ENCODE measurements around the gene ZFHX3.

Gene ZFHX3

DNA sequence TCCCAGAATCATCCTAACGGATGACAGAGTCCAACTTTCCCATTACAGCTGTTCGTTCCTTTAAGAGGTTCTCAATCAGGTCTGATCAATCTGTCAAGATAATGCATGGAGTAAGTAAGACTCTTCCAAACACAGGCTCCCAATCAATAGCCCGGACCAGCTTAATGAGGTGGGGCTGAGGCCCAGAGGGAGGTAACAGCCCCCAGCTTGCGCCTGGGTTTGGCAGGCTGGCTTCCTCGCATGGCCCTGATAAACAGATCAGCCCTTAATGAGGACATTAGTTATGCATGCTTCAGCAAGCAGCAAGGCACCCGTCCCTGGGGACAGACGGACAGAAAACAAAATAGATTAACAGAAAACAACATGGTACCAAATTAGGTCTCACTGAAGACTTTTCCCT lies 145.7 kb downstream of the ZFHX3 start:
- TF ChIP-seq, protein P1, sequence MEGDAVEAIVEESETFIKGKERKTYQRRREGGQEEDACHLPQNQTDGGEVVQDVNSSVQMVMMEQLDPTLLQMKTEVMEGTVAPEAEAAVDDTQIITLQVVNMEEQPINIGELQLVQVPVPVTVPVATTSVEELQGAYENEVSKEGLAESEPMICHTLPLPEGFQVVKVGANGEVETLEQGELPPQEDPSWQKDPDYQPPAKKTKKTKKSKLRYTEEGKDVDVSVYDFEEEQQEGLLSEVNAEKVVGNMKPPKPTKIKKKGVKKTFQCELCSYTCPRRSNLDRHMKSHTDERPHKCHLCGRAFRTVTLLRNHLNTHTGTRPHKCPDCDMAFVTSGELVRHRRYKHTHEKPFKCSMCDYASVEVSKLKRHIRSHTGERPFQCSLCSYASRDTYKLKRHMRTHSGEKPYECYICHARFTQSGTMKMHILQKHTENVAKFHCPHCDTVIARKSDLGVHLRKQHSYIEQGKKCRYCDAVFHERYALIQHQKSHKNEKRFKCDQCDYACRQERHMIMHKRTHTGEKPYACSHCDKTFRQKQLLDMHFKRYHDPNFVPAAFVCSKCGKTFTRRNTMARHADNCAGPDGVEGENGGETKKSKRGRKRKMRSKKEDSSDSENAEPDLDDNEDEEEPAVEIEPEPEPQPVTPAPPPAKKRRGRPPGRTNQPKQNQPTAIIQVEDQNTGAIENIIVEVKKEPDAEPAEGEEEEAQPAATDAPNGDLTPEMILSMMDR (conservative IDR thresholded peaks at IDR 0.05) = no peak
- TF ChIP-seq ZFX (IDR thresholded peaks at IDR 0.05) = no peak
- H3K27ac ChIP-seq = no peak overlapping the region

DNA sequence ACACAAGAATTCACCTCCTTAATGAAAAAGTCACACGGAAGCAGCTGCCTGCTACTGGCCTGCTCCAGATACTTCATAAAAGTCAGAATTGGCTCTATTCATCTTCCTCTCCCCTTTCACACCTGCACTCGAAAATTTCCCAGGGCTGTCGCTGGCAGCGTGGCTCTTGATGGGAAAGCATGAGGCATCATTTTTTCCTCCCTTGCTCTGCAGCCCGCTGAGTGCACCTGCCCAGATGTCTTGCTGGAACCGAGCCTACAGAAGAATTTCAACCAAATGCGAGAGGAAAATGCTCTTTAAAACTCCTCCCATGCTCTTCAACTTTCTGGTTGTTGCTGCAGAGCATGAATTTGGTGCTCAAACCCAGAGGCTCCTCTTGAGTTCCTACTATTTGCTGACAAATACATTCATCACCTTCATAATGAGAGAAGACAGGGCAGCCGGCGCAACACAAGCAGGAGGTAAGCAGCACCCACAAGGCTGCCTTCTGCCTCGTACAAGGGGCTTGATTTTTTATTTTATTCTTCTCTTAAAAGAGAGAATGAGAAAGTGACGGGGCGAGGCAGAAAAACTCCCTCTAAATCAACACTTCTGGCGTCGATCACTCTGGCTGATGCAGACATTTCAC lies 146.8 kb downstream of the ZFHX3 start:
- H3K27ac ChIP-seq = no peak overlapping the region
- TF ChIP-seq, protein P1 (conservative IDR thresholded peaks at IDR 0.05) = no peak
- no peak for TF ChIP-seq ZFX (IDR thresholded peaks at IDR 0.05)

DNA sequence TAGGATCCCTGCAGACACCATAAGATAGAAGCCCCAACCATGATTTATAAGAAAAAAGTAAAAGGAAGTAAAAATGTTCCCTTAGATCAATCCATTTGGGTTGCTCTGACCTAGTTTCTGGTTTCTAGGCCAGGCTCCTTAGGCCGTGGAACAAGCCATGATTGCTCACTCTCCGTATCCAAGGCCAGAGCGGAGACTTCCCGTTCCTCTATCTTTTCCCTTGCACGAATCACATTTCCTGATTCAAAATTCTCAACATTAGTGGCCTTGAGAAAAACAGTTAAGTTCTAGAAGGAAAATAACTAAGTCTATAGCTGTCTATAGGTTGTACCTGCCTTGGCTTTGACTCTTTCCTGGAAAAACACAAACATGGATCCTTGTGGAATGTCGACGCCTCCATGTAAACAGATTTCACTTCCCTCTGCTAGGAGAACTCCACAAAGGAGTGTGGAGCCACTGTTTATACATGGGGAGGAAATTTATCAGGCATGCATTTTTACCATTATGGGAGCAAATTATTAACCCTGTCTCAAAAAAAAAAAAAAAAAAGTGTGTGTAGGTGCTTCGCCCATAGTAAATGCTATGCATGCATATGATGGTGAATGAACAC lies 149.6 kb downstream of the ZFHX3 start:
- no peak overlapping the region for H3K27ac ChIP-seq
- TF ChIP-seq ZFX (IDR thresholded peaks at IDR 0.05) = no peak
- TF ChIP-seq, protein P1 (conservative IDR thresholded peaks at IDR 0.05) = no peak

DNA sequence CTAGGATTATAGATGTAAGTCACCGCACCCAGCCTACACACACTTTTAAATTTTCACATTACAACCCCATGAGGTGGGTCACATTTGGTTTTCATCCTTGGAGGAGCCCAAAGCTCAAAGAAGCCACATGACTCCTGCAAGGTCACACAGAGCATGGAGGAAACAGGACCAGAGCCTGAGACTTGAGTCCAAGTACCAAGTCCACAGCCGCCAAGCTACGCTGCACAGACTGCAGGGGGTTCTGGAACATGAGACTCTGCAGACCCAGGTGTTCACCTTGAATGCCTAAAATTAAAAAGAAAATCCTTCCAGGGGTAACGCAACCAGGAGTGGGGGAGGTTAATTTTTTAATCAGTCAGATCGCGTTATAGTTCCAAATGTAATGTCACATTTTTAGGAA lies 150.2 kb downstream of the ZFHX3 start:
- TF ChIP-seq ZFX (IDR thresholded peaks at IDR 0.05) = no peak
- TF ChIP-seq, protein P1 (conservative IDR thresholded peaks at IDR 0.05) = no peak
- H3K27ac ChIP-seq = no peak overlapping the region

DNA sequence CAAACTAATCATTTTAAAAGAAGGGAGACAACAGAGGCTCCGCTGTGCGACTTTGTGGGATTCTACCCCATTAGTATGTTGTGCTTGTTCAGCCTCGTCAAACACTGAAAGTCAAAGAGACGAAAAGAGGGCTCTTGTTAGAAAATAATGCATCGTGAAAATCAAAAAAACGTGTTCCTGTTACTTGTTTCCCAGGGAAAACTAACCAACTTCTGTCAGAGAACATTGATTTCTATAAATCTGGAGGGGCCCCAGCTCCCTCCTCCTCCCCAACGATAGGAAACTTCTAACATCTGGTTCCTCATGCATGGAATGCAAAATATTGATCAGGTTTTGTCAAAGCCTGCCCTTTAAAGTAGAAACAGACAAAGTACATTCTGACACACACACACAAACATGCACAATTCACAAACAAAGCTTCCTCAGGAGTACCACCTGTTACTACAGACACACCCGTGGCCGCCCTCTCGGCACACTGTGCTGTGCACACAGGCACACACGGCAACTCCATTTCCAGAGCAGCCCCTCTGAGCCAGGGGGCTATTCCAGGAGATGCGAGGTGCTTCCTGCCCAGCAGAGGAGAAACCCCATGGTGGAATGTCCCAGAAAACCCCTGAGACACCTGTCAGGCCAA lies 151.3 kb downstream of the ZFHX3 start:
- TF ChIP-seq ZFX (IDR thresholded peaks at IDR 0.05) = no peak
- TF ChIP-seq, protein P1 (conservative IDR thresholded peaks at IDR 0.05) = no peak
- no peak overlapping the region for H3K27ac ChIP-seq

DNA sequence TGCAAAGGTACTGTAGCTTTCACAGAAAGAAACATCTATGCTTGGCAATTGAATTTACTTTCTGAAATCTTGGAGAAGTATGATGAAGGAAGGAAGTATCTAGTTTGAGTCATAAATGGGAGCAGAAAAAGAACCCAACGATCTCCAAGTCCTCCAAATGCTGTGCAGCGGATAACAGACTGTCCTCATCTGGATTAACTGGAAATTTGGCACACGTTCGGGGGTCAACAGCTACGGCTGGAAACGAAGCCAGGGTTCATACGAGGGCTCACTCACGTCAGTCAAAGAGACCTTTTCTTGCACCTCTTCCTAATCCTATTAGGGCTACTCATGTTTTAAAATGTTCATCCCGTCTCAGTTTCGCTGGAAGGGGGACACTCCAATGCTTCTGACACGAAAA lies 152.0 kb downstream of the ZFHX3 start:
- TF ChIP-seq ZFX (IDR thresholded peaks at IDR 0.05) = no peak
- TF ChIP-seq, protein P1 (conservative IDR thresholded peaks at IDR 0.05) = no peak
- H3K27ac ChIP-seq = no peak overlapping the region

Data from C4-2B (cell line).